ENCODE results near the gene GPR68.

GPR68 gene

GRCh38 chr14:91244501-91244901 is at the start of gene GPR68:
Gene GPR68 (minus strand): TSS chr14:91244704. CDS start chr14:91235050, 9,654 bp downstream.
- DNase-seq = peak; percentile 69

GRCh38 chr14:91294153-91294552 is 49.6 kb upstream of the GPR68 start:
- DNase-seq = no peak

- no peak for DNase-seq
Measured at GRCh38 chr14:91293281-91293680, 48.8 kb upstream of the GPR68 start.

- no peak for DNase-seq
Measured at GRCh38 chr14:91292491-91292890, 48.0 kb upstream of the GPR68 start.

- DNase-seq = no peak
Measured at GRCh38 chr14:91291786-91292405, 47.4 kb upstream of the GPR68 start.

GRCh38 chr14:91290986-91291385 is 46.5 kb upstream of the GPR68 start:
- no peak for DNase-seq

- DNase-seq = no peak
Measured at GRCh38 chr14:91289464-91289863, 45.0 kb upstream of the GPR68 start.

- no peak for DNase-seq
Measured at GRCh38 chr14:91288876-91289275, 44.4 kb upstream of the GPR68 start.

- peak; percentile 72 for DNase-seq
Measured at GRCh38 chr14:91286530-91286937, 42.0 kb upstream of the GPR68 start.

GRCh38 chr14:91284791-91285548 is 40.5 kb upstream of the GPR68 start:
- peak; percentile 37 for DNase-seq

GRCh38 chr14:91284146-91284790 is 39.8 kb upstream of the GPR68 start:
- peak; percentile 82 for DNase-seq

GRCh38 chr14:91283666-91284065 is 39.2 kb upstream of the GPR68 start:
- peak; percentile 17 for DNase-seq

GRCh38 chr14:91282954-91283645 is 38.6 kb upstream of the GPR68 start:
- DNase-seq = no peak

GRCh38 chr14:91281346-91281745 is 36.8 kb upstream of the GPR68 start:
- DNase-seq = no peak

- no peak for DNase-seq
Measured at GRCh38 chr14:91280129-91280528, 35.6 kb upstream of the GPR68 start.

GRCh38 chr14:91279354-91279753 is 34.9 kb upstream of the GPR68 start:
- no peak for DNase-seq

GRCh38 chr14:91278383-91278715 is 33.8 kb upstream of the GPR68 start:
- DNase-seq = no peak

- DNase-seq = no peak
Measured at GRCh38 chr14:91277546-91278382, 33.3 kb upstream of the GPR68 start.

GRCh38 chr14:91274796-91275195 is 30.3 kb upstream of the GPR68 start:
- DNase-seq = no peak

- no peak for DNase-seq
Measured at GRCh38 chr14:91273885-91274273, 29.4 kb upstream of the GPR68 start.

- no peak for DNase-seq
Measured at GRCh38 chr14:91273273-91273884, 28.9 kb upstream of the GPR68 start.

Measured in fibroblast of upper back skin (primary cell).